ENCODE measurements around the gene WNT9B. TPM values are rescaled to one million over a fixed set of nuclear protein-coding genes. Genes with fewer than 3 reads are reported as not detected.

WNT9B gene
- polyA plus RNA-seq, 1 donor: 0.08 TPM

DNA sequence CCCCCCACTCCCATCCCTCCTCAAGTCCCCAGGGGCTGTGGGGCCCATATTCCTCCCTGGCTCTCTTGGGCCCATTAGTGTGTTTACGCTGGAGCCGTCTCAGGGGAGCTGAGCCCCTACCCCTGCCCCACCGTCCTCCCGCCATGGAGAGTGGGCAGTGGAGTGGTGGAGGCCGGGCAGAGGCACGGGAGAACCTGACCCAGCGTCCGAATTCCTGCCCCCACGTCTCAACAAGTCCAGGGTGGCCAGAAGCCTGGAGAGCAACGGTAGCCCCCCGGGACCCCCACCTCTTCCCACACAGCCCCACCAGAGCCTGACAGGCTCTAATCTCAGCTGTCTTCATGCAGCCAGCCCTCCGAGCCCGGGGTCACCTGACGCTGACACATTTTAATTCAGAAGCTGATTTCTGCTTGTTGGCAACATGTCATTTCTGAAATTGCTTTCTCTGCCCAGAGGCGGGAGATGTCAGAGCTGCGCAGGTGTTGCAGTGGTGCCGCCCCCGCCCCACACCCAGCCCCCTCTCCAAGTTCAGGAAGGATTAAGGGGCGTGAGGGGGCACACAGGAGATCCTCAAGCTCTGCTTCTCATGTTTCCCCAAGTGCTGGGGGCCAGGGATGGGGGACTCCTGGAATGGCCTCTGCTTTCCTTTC lies 32.6 kb downstream of the WNT9B start:
- no peak for DNase-seq

DNA sequence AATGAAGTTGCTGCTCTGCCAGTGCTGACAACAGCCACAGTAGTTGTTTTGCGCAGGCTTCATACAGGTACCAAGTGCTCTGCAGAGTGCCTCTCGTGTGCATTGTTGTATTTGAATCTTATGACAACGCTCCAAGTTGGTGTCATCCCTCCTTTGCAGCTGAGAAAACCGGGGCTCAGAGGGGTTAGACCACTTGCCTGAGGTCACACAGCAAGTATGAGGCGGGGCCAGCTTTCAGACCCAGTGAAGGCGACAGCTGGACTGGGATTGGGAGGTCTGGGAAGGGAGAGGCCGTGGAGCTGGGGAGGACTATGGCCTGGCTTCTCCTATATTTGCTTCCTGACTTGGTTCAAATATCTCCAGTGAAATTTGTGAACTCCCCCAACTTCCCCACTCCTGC lies 33.2 kb downstream of the WNT9B start:
- DNase-seq: no peak

DNA sequence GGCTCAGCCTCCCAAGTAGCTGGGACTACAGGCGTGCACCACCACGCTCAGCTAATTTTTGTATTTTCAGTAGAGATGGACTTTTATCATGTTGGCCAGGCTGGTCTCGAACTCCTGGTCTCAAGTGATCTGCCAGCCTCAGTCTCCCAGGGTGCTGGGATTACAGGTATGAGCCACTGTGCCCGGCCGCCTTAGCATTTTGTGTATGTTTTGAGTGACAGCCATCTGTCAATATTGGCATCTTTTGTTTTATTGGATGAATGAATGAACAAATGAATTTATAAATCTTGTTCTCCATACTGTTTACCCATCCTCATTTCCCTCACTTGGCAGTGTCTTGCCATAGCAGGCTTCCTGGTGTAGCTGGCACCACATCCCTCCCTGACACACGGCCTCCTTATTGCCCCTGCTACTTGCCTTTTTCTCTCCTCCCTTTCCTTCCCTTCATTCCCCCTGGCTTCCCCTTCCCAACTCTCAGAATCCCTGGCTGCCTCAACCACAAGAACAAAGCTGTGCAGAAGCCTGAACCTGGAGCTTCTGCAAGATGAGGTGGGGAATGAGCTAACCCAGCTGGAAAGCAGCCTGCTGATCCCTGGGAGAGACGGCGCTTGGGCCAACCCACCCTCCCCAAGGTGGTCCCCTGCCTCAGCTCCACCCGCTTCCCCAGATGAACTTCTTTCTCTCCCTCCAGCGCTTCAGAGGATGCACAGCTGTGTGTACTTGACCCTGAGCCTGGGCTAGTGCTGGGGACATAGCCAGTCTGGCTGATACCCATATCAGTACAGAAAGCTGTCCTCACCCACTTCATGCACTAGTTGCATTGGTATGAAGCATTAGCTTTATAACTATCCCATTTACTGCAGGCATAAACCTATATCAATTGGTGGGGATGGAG lies 34.3 kb downstream of the WNT9B start:
- no peak for DNase-seq

DNA sequence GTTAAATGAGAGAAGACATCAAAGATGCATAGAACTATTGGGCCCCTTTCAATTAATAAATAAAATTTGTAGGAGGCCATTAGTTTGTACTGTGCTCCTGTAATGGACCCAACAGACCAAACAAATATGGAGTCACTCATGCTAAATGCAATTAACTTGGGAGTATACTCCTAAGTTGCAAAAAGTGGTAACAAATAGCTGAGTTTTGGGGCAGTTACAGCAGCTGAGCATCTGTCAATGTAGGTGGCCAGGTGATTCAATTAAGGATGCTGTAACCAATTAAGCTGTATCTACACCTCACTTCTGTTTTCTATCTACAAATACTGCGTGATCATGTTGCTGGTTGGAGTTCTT lies 34.9 kb downstream of the WNT9B start:
- DNase-seq: no peak

DNA sequence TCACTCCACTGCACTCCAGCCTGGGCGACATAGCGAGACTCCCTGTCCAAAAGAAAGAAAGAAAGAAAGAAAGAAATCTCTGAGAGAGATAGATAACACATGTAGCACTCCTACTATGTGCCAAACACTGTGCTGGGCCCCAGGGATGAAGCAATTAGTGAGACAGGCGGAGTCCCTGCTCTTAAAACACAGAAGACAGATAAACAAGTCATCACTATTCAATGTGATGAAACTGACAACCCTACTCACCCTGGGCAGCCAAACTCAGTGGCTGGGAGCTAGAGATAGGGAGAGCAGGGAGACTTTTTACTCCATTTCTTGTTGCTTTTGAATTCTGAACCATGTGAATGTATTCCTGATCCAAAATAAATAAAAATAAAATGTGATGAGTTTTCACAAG lies 36.3 kb downstream of the WNT9B start:
- no peak for DNase-seq

DNA sequence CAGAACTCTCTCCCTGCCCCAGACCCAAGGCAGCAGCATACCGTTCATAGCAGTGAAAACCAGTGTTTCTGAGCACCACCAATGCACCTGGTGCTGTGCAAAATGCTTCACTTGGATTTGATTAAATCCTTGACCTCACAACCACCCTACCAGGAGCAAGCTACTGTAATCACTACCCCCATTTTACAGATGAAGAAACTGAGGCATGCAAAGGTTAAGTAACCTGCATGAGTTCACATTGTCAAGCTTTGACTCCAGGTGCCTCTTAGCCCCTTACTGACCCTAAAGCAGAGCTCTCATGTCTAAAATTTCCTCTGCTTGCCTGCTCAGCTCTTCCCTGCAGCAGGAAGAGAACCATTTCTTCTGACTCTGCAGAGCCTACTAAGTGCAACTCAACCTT lies 37.3 kb downstream of the WNT9B start:
- DNase-seq: no peak

DNA sequence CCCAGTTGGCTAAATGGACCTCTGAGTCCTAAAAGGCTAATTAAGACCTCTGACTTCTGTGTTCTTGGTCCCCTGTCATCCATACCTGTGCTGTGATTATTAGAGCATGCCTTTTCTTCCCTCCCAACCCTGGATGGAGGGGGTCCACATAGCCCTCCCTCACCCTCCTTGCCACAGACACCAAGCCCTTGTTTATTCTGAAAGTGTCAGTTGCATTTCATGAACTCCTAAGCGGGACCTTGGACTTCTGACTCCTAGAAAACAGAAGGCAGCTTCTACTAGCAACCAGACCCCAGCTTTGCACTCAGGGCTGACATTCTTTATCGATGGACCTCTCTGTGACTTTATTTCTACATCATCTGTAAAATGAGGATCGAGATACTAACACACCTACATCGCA lies 38.1 kb downstream of the WNT9B start:
- DNase-seq: no peak

DNA sequence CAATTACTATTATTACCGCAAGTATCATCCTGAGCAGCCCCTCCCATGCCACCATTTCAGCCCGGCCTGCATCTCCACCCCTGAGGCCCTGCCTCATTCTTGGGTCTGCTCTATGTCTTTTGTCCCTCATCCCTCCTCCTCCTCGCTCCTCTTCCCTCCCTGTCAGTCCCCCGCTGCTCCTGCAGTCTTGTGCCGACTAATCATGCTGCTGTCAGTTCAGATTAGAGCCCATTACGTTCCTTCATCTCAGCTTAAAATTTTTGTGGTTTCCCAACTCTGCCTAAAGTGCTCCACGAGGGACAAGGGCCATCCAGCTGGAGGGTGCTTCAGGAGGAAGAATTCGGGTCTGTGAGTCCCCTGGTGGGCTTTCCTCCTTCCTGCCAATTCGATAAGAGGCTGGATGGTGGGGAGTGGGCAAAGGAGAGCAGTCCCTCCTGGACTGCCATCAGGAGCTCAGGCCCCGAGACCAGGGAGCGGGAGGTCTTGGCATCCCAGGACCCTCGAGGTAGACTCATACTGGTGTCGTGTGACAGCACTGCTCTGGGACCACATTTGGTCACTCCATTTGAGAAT lies 38.7 kb downstream of the WNT9B start:
- no peak for DNase-seq

DNA sequence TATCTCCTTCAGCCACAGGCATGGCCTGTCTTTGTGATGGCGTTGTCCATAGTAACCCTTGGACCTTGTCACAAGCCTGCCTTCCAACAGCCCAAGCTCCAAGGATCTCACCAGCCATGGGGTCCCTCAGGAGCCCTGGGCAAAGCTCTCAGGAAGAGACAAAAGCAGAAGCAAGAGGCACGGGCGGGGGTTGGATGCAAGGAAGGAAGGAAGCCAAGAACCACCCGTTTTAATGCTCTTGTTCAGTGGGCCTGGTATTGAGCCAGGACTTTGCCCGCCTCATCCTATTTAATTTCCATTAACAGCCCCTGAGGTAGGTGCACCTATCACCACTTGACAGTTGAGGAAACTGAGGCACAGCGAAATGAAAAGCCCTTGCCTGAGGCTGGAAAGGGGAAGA lies 39.3 kb downstream of the WNT9B start:
- DNase-seq: no peak

DNA sequence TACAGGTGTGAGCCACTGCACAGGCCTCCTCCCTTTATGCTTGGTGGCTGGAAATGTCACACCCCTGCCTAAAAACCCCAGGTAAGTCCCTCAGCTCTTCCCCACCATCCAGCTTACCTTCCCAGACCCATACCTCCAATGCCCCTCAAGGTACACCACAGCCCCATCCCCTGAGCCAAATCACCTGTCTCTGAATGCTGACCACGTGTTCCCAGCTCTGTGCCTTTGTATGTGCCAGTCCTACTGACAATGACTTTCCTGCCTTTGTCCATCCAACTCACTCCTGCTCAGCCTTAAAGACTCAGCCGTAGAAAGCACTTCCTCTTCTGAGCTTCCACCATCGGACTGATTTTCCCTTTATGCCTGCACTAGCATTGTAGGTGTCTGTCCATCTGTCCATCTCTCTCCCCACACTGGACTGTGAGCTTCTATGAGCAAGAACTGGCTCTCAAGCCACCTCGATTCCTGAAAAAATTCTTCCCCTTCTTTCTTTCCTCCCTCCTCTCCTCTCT lies 40.9 kb downstream of the WNT9B start:
- no peak for DNase-seq

DNA sequence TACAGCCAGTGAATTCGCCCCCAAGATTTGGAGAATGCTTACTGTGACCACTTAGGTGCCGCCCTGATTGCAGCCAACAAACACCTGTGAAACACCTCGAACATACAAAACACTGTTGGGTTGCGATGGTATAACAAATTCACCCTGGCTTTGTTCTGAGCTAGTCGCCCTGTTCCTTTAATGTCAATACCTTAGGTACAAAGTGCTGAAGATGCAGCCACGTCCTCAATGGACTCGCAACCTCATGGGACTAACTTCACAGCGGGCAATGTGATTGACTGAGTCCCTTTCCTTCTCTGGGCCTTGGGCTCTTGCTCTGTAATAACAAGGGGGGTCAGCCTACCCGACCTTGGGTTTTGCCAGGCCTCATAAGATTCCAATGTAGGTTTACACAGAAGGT lies 42.6 kb downstream of the WNT9B start:
- DNase-seq: no peak

DNA sequence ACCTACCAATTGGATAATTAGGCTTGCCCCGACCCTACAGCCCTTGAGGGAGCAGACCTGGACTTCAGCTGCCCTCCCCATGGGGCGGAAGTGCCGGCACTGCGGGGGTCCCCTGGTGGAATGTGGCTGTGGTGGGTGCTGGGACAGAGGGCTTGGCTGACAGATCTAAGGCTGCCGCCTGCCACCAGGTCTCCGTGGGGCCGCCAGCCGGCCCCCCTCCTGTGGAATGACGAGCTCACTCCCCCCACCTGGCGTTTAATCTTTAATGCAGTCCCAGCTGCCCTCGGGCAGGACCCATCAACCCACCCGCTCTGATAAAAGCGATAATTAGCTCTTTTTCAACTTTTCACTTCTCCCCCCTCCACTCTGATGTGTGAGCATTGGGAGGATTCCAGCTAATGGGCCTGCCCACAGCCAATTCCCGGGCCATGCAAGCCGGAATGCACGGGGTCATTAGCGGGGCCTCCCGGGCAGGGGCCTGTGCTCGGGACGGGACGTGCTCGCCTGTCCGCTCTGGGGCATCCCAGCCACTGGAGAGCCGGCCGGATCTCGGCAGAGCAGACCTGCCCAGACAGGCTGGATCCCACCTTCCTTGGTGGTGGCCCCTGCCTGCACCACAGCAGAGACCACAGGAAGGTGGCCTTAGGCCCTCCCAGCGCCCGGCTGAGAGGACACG lies 43.2 kb downstream of the WNT9B start:
- DNase-seq: no peak

DNA sequence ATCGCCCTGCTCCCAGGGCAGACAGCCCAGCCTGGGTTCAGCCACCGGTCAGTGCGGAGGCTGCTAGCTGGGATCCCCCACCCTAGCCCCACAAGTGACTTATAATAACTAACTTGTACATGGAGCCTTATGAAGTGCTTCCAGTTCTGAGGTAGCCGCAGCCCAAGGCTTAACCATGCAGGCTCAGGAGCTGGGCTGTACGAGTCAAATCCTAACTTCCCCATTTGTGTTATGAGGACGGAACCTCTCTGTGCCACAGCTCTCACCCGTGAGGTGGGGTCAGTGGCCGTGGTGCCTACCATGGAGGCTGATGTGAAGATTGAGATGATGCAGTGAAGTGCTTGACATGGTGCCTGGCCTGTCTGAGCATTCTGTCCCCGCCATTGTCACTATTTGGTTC lies 43.8 kb downstream of the WNT9B start:
- no peak for DNase-seq

DNA sequence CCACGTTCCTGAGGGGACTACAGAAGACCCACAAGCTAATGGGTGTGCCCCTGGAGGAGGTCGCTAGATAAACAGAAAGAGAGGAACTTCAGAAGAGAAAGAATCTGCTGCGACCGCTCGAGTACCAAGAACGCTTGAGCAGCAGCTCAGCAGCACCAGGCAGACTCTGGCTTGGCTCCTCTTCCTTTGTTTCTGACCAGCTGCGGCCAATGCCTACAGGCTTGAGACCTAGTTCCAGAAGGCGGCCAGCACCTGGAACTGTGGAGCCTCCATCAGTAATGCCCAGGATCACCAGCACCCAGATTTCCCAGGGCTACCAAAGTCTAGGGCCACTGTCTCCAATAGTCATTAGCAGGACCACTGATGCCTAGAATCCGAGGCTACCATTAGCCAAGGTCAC lies 45.6 kb downstream of the WNT9B start:
- DNase-seq: no peak

DNA sequence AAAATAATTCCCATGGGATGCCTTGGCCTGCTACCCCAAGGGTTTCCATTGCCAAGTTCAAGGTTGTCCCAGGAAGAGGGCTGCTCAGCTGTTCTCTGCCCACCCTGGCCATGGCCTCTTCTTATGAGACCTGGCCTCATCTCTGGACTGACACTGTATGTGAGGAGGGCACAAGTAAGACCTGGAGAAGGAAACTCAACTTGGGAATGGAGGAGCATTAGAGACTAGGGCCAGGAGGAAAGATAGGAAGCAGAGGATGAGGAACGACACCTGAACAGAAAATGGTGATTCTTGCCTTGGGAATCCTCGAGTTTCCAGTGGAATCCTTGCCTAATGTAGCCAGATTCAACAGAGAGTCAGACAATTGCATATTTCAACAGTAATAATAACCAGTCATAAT lies 47.0 kb downstream of the WNT9B start:
- DNase-seq: no peak

DNA sequence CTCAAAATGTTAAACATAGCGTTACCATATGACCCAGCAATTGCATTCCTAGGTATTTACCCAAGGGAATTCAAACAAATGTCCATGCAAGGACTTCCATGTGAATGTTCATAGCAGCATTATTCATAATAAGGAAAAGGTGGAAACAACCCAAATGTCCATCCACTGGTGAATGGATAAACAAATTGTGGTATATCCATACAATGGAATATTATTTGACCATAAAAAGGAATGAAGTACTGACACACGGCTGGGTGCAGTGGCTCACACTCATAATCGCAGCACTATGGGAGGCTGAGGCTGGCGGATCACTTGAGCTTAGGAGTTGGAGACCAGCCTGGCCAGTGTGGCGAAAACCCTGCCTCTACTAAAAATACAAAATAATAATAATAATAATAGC lies 47.5 kb downstream of the WNT9B start:
- no peak for DNase-seq

DNA sequence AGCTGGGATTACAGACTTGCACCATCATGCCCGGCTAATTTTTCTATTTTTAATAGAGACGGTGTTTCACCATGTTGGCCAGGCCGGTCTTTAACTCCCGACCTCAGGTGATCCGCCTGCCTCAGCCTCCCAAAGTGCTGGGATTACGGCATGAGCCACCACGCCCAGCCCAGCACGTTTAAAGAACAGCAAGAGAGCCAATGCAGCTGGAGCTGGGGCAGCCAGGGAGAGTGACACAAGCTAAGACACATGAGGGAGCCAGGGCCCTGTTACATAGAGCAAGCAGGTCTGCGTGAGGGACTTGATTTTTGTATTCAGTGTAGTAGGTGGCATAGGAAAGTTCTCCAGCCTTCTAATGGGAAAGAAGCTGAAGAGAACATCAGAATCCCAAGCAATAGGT lies 49.9 kb downstream of the WNT9B start:
- DNase-seq: no peak

DNA sequence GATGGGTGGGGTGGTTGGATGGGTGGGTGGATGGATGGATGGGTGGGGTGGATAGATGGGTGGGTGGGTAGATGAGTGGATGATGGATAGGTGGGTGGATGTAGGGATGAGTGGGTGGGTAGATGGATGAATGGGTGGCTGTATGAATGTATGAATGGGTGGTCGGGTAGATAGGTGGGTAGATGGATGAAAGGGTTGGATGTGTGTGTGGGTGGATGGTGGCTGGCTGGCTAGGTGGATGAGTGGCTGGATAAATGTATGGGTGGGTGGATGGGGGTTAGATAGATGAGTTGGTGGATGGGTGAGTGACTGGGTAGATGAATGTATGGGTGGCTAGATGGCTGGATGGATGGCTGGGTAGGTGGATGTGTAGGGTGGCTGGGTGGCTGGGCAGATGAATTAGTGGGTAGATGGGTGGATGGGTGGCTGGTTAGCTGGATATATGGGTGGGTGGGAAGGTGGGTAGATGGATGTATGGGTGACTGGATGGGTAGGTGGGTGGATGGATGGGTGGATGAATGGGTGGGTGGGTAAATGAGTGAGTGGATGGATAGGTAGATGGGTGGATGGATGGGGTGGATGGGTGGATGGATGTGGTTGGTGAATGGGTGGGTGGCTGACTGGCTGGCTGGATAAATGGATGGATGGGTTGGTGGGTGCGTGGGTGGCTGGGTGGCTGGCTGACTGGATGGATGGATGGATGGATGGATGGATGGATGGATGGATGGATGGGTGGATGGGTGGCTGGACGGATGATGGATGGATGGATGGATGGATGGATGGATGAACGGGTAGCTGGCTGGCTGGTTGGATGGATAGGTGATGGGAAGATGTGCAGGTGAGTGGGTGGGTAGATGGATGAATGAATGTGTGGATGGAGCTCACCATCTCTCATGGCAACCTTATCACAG lies 52.6 kb downstream of the WNT9B start:
- no peak for DNase-seq

DNA sequence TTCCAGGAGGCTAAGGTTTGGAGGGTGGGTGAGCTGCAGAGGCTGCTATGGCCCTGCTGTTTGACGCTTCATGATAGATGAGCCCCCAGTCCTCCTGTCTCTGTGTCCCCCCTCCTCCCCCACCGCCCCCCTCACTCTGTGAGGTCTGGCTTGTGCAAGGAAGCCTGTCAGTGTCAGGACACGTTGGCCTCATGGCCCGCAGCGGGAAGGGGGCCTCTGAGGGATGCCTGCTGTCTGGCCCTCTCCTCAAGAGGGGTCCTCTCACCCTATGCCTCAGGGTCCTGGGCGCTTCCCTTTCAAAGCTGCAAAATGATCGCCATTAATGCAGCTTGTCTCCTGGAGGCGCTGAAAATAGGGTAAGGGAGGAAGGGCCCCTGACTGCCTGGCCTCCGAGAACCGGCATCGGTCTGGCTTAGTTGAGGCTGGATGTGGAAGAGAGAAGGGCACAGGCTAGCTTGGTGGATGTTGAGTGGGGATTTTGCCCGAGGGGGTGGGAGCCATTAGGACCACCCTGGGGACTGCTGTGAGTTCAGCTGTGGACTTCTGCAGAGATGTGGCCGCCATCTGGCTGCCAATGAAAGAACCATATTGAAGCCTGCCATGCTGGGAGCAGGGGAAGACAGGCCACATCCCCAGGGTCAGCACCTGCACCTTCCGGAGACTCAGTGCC lies 56.8 kb downstream of the WNT9B start:
- no peak for DNase-seq

DNA sequence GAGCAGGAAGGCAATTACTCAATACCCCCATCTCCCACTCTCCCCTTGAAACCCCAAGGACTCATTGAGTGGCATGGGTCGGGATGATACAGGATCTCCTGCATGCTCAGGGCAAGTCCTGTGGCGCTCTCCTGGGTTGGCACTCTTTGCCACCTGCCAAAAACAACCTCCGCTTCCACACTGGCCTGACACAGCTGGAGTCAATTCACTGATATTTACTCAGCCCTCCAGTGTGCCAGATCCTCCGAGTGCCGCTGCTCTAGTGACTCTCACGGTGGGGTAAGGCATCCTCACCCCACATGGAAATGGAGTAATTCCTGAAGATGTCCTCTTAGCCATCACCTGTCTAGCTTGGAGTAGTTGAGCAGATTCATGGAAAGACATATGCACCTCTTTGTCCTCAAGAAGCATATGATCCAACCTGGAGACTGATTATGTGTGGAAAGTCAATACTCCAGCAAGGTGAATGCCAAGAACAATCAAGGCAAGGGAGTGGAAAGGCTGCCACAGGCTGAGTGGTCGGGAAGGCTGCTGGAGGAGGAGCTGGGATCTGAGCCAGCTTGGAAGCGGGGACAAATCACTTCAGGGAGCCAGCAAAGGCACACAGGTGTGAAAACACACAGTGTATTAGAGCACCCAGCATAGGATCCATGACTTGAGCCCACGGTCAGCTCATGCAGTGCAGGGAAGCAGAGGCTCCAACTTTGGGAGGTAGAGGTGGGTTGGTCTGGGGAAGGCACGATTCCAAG lies 59.0 kb downstream of the WNT9B start:
- DNase-seq: no peak

DNA sequence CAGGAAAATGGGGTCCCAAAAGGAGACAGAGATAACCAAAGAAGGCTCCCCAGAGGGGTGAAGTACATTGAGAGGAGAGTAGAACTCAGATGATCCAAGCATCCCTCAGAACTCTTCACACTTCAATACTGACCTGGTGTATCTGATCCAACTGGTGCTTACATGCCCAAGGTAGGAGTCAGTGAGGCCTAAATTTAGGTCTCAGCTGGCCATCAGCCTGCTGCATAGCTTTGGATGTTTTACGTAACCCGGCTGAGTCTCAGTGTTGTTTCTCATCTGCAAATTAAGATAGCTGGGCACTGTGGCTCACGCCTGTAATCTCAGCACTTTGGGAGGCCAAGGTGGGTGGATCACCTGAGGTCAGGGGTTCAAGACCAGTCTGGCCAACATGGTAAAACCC lies 59.9 kb downstream of the WNT9B start:
- no peak for DNase-seq

All from hindlimb muscle (tissue), 1 donor.